Kidney (tissue), 14 donors: ENCODE data around the gene MRPL11. TPM values are rescaled to one million over a fixed set of nuclear protein-coding genes. Genes with fewer than 3 reads are reported as not detected.

Experiments used
- DNase-seq, 5 donors: peaks; one replicate each; pipeline ENCODE4 v3.0.0-alpha.2; 2013 to 2020
- FAIRE-seq: peaks from 2 replicates; lab custom pipeline; 2012; peaks lifted over from hg19 to GRCh38; lab: Jason Lieb, UNC
- H3K27ac ChIP-seq, 2 donors: one replicate each; pipeline ENCODE4 v1.7.0; 2013; ENCODE audit warnings: low read depth in 2 of 2, low read length in 2 of 2, inconsistent platforms in 1 of 2
- H3K27me3 ChIP-seq: one replicate; pipeline ENCODE4 v1.7.1; 2013; ENCODE audit warnings: low read length, inconsistent platforms; ENCODE audit not compliant: control insufficient read depth, insufficient read depth
- H3K36me3 ChIP-seq, 3 donors: one replicate each; pipeline versions ENCODE4 v1.7.0 to v1.7.1; 2013; ENCODE audit warnings: low read length in 3 of 3, control low read depth in 1 of 3, inconsistent platforms in 1 of 3; ENCODE audit not compliant: insufficient read depth in 3 of 3, control insufficient read depth in 2 of 3
- H3K4me1 ChIP-seq, 3 donors: one replicate each; pipeline versions ENCODE4 v1.7.0 to v1.7.1; 2013; ENCODE audit warnings: low read length in 3 of 3, inconsistent platforms in 1 of 3, low read depth in 1 of 3; ENCODE audit not compliant: control insufficient read depth in 2 of 3, insufficient read depth in 2 of 3
- H3K4me3 ChIP-seq, 3 donors: one replicate each; pipeline versions ENCODE4 v1.7.0 to v1.8.1; 2013; ENCODE audit warnings: low read length in 3 of 3, control low read depth in 1 of 3, inconsistent platforms in 1 of 3
- H3K9ac ChIP-seq, 3 donors: one replicate each; pipeline versions ENCODE4 v1.7.0 to v1.7.1; 2013; ENCODE audit warnings: low read length in 3 of 3, control low read depth in 1 of 3, inconsistent platforms in 1 of 3
- H3K9me3 ChIP-seq, 3 donors: one replicate each; pipeline versions ENCODE4 v1.7.0 to v1.7.1; 2013; ENCODE audit warnings: low read length in 3 of 3, control low read depth in 1 of 3, inconsistent platforms in 1 of 3; ENCODE audit not compliant: control insufficient read depth in 2 of 3, insufficient read depth in 1 of 3
- intact Hi-C: fragments of 100-400 bp; cut with DNase I; formaldehyde crosslinking; loops from one replicate; pipeline ENCODE4 v1.11.1; 2022
- polyA plus RNA-seq: library from polyadenylated mRNA; stranded (reverse); fragments of 350-450 nt; fragmentation: Illumina TruSeq; extraction: RNeasy Lipid Tissue Mini Kit (QIAGEN cat#74804); gene quantifications from one replicate; pipeline ENCODE4 v1.2.3, GENCODE V29; 2014; ENCODE audit warnings: low read depth, low replicate concordance; ENCODE audit not compliant: insufficient read depth
- total RNA-seq: library from RNA; stranded (reverse); fragmentation: NEBNext Ultra II Directional; extraction: Animal tissue kit (Norgen Biotek cat#: 25700); gene quantifications from one replicate; pipeline ENCODE4 v1.2.1, GENCODE V29; 2021
- TF ChIP-seq, protein P1 (sequence below): IDR thresholded peaks from 3 replicates; pipeline ENCODE4 v1.5.1; 2012; ENCODE audit warnings: mild to moderate bottlenecking, moderate library complexity, borderline replicate concordance; ENCODE audit not compliant: insufficient read depth; ENCODE audit errors: extremely low read depth
- donor health status: control.
- donor health status: control.
- donor health status: control.
- donor health status: control.
- donor health status: control.
- donor health status: DM: yes; HTN: yes; CAD: no.
- donor health status: Normal renal cell carcinoma (clear cell type).

MRPL11 gene
- total and polyA plus RNA-seq, 2 donors from 2014 or later, result 34.1 to 97.3 TPM

GRCh38 chr11:66408488-66409214 is 30.0 kb downstream of the MRPL11 start:
- Histone ChIP-seq H3K27ac (no peak overlapping the region), H3K27me3 (no peaks in the 10 kb centered on the region), H3K9me3 (no peaks in the 10 kb centered on the region), H3K4me1 (no peaks in the 10 kb centered on the region), H3K9ac (no peak overlapping the region), H3K4me3 (peak overlapping the region in 1 of 3 donors; percentile 29), H3K36me3 (no peaks in the 10 kb centered on the region)
- intact Hi-C loops, result loop anchor here (10.0 kb wide), 1 partner anchor 276 kb away; no protein-coding TSS in a partner anchor
- FAIRE-seq (no peak), DNase-seq (peak; percentile 90 to 96 (median 92))
- TF ChIP-seq, protein P1, sequence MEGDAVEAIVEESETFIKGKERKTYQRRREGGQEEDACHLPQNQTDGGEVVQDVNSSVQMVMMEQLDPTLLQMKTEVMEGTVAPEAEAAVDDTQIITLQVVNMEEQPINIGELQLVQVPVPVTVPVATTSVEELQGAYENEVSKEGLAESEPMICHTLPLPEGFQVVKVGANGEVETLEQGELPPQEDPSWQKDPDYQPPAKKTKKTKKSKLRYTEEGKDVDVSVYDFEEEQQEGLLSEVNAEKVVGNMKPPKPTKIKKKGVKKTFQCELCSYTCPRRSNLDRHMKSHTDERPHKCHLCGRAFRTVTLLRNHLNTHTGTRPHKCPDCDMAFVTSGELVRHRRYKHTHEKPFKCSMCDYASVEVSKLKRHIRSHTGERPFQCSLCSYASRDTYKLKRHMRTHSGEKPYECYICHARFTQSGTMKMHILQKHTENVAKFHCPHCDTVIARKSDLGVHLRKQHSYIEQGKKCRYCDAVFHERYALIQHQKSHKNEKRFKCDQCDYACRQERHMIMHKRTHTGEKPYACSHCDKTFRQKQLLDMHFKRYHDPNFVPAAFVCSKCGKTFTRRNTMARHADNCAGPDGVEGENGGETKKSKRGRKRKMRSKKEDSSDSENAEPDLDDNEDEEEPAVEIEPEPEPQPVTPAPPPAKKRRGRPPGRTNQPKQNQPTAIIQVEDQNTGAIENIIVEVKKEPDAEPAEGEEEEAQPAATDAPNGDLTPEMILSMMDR, result peak; percentile 100

- no peak overlapping the region for H3K9ac ChIP-seq
- H3K9me3 ChIP-seq, result no peaks in the 10 kb centered on the region
- no peak overlapping the region for H3K27ac ChIP-seq
- no peaks in the 10 kb centered on the region for H3K36me3 ChIP-seq
- FAIRE-seq (no peak), DNase-seq (no peak)
- intact Hi-C loops, result loop anchor here (10.0 kb wide), 1 partner anchor 277 kb away; no protein-coding TSS in a partner anchor
- H3K27me3 ChIP-seq, result no peaks in the 10 kb centered on the region
- TF ChIP-seq, protein P1, result no peak
- no peak overlapping the region for H3K4me3 ChIP-seq
- H3K4me1 ChIP-seq, result no peaks in the 10 kb centered on the region
Observed at GRCh38 chr11:66407651-66408050, 31.0 kb downstream of the MRPL11 start.

- intact Hi-C loops, result no loop called here
- FAIRE-seq (no peak), DNase-seq (no peak)
- Histone ChIP-seq H3K36me3 (no peaks in the 10 kb centered on the region), H3K27me3 (no peaks in the 10 kb centered on the region), H3K4me1 (no peaks in the 10 kb centered on the region), H3K27ac (no peak overlapping the region), H3K4me3 (no peak overlapping the region), H3K9me3 (no peaks in the 10 kb centered on the region), H3K9ac (no peak overlapping the region)
- TF ChIP-seq, protein P1, result no peak
Observed at GRCh38 chr11:66393954-66394353, 44.7 kb downstream of the MRPL11 start.
